GM21423 (cell line): ENCODE results near the gene FCER1G.

Experiments
- ATAC-seq: cut with Tn5 transposase; IDR thresholded peaks from one replicate; pipeline ENCODE4 v1.9.1; 2021; ENCODE audit warnings: mild to moderate bottlenecking, moderate library complexity; ENCODE audit not compliant: unreplicated experiment

Gene FCER1G

DNA sequence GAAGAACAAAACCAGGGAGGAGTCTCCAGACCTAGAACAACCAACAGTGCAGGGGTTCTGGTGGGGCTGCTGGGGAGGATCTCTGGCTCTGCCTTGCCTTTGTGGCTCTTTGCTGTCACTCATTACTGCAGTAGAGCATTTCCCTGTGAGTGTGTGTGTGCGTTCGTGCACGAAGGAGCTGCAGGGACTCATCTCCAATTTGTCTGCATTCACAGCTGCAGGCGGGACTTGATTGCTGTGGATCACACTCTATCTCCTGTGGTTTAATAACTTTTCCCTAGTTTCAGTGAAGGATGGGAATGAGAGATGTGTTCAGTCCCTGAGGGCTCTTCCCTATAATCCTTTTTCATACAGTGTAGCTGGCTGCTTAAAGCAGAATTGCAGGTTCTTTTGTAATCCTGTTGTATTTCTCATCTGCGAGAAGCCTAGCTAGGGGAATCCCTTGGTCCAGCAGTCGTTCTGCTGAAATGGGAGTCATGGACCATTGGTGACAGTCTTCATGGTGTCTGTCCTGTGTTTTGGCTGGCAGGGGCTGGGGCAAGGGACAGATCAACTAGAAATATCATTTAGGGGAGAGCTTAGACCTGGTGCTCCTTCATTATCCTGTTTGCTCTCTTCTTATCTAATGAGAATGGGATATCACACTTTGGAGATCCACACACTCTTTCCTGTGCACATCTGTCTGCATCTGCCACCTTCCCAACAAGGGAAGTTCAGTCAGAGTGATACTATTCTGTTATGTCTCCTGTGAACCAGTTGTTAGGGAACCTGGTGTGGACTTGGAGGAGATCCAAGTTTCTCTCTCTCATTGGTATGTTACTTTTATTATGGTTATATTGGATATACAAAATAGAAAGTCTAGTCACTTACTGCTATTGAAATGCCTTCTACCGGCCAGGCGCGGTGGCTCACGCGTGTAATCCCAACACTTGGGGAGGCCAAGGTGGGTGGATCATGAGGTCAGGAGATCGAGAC lies 46.5 kb downstream of the FCER1G start:
- no peak for ATAC-seq

- ATAC-seq: no peak
Measured at GRCh38 chr1:161265305-161265704, 50.2 kb downstream of the FCER1G start.

DNA sequence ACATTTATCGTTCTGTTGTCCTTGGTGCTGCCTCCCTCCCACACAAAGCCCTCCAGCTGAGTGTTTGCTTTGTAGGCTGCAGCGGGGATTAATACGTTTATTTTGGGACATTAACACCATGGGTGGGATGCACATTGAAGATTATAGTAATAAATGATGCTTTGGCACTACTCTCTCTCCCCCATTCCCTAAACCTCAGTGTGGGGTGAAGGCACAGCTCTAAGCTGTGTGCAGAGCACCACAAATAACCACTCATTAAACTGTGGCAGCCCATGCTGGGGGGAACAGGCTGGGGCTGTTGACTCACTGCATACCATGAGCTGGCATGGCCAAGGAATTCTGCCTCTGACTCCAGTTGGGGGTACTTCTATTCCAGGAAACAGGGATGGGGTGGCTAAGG lies 51.1 kb downstream of the FCER1G start:
- no peak for ATAC-seq

GRCh38 chr1:161266836-161267235 lies 51.7 kb downstream of the FCER1G start:
- no peak for ATAC-seq

DNA sequence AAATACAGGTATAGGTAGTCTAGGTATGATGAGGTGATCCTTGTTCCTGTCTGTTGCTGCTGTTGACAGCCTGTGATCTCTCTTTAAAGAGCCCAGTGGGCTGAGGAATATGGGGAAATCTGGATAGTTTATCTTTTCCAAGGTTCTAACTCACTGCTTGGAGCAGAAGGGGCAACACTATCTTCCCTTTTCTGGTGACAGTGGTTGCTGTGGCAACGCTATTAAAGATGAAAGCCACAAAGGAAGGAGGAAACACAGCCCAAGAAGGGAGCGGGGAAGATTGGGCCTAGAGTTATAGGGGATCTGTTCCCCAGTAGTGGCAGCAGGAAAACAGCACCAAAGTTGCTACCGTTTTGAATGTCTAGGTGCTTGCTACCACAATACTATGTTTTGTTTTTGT lies 52.2 kb downstream of the FCER1G start:
- no peak for ATAC-seq
